Kidney (tissue), 14 donors: ENCODE data around the gene RALGPS1. TPM values are rescaled to one million over a fixed set of nuclear protein-coding genes. Genes with fewer than 3 reads are reported as not detected.

Experiments used
- DNase-seq, 5 donors: peaks; one replicate each; pipeline ENCODE4 v3.0.0-alpha.2; 2013 to 2020
- FAIRE-seq: peaks from 2 replicates; lab custom pipeline; 2012; peaks lifted over from hg19 to GRCh38; lab: Jason Lieb, UNC
- H3K27ac ChIP-seq, 2 donors: one replicate each; pipeline ENCODE4 v1.7.0; 2013; ENCODE audit warnings: low read depth in 2 of 2, low read length in 2 of 2, inconsistent platforms in 1 of 2
- H3K27me3 ChIP-seq: one replicate; pipeline ENCODE4 v1.7.1; 2013; ENCODE audit warnings: low read length, inconsistent platforms; ENCODE audit not compliant: control insufficient read depth, insufficient read depth
- H3K36me3 ChIP-seq, 3 donors: one replicate each; pipeline versions ENCODE4 v1.7.0 to v1.7.1; 2013; ENCODE audit warnings: low read length in 3 of 3, control low read depth in 1 of 3, inconsistent platforms in 1 of 3; ENCODE audit not compliant: insufficient read depth in 3 of 3, control insufficient read depth in 2 of 3
- H3K4me1 ChIP-seq, 3 donors: one replicate each; pipeline versions ENCODE4 v1.7.0 to v1.7.1; 2013; ENCODE audit warnings: low read length in 3 of 3, inconsistent platforms in 1 of 3, low read depth in 1 of 3; ENCODE audit not compliant: control insufficient read depth in 2 of 3, insufficient read depth in 2 of 3
- H3K4me3 ChIP-seq, 3 donors: one replicate each; pipeline versions ENCODE4 v1.7.0 to v1.8.1; 2013; ENCODE audit warnings: low read length in 3 of 3, control low read depth in 1 of 3, inconsistent platforms in 1 of 3
- H3K9ac ChIP-seq, 3 donors: one replicate each; pipeline versions ENCODE4 v1.7.0 to v1.7.1; 2013; ENCODE audit warnings: low read length in 3 of 3, control low read depth in 1 of 3, inconsistent platforms in 1 of 3
- H3K9me3 ChIP-seq, 3 donors: one replicate each; pipeline versions ENCODE4 v1.7.0 to v1.7.1; 2013; ENCODE audit warnings: low read length in 3 of 3, control low read depth in 1 of 3, inconsistent platforms in 1 of 3; ENCODE audit not compliant: control insufficient read depth in 2 of 3, insufficient read depth in 1 of 3
- intact Hi-C: fragments of 100-400 bp; cut with DNase I; formaldehyde crosslinking; loops from one replicate; pipeline ENCODE4 v1.11.1; 2022
- polyA plus RNA-seq: library from polyadenylated mRNA; stranded (reverse); fragments of 350-450 nt; fragmentation: Illumina TruSeq; extraction: RNeasy Lipid Tissue Mini Kit (QIAGEN cat#74804); gene quantifications from one replicate; pipeline ENCODE4 v1.2.3, GENCODE V29; 2014; ENCODE audit warnings: low read depth, low replicate concordance; ENCODE audit not compliant: insufficient read depth
- total RNA-seq: library from RNA; stranded (reverse); fragmentation: NEBNext Ultra II Directional; extraction: Animal tissue kit (Norgen Biotek cat#: 25700); gene quantifications from one replicate; pipeline ENCODE4 v1.2.1, GENCODE V29; 2021
- TF ChIP-seq, protein P1 (sequence below): IDR thresholded peaks from 3 replicates; pipeline ENCODE4 v1.5.1; 2012; ENCODE audit warnings: mild to moderate bottlenecking, moderate library complexity, borderline replicate concordance; ENCODE audit not compliant: insufficient read depth; ENCODE audit errors: extremely low read depth
- donor health status: control.
- donor health status: control.
- donor health status: control.
- donor health status: control.
- donor health status: control.
- donor health status: DM: yes; HTN: yes; CAD: no.
- donor health status: Normal renal cell carcinoma (clear cell type).

RALGPS1 gene
- total and polyA plus RNA-seq, 2 donors from 2014 or later: 9.4 to 25.2 TPM

DNA sequence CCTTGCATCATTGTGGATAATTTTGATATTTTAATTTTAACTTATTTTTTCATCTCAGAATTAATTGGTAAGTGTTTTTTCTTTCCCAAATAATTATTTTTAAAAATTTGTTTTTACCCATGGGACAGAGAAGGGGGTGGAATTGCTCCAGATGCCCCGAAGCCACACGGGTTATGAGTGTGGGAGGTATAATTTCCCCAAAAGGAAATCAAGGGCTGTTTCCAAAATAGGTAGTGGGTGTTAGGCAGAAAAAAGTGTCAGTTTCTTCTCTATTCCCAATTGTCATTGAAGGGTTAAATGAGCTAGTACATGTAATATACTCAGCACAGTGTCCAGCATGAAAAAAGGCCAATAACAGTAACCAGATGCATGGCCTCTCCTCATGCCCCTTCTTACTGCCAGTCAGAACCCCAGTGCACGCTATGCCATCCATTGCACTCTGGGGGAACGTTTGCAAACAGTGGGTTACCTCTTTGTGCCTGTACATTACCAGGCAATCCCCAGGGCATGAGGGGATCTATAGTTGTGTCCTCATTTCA lies 244.3 kb downstream of the RALGPS1 start:
- TF ChIP-seq, protein P1, sequence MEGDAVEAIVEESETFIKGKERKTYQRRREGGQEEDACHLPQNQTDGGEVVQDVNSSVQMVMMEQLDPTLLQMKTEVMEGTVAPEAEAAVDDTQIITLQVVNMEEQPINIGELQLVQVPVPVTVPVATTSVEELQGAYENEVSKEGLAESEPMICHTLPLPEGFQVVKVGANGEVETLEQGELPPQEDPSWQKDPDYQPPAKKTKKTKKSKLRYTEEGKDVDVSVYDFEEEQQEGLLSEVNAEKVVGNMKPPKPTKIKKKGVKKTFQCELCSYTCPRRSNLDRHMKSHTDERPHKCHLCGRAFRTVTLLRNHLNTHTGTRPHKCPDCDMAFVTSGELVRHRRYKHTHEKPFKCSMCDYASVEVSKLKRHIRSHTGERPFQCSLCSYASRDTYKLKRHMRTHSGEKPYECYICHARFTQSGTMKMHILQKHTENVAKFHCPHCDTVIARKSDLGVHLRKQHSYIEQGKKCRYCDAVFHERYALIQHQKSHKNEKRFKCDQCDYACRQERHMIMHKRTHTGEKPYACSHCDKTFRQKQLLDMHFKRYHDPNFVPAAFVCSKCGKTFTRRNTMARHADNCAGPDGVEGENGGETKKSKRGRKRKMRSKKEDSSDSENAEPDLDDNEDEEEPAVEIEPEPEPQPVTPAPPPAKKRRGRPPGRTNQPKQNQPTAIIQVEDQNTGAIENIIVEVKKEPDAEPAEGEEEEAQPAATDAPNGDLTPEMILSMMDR: no peak
- intact Hi-C loops: no loop called here
- DNase-seq: no peak
- H3K27me3 ChIP-seq: no peaks in the 10 kb centered on the region
- H3K4me3 ChIP-seq: no peak overlapping the region
- H3K9me3 ChIP-seq: no peaks in the 10 kb centered on the region
- no peak for FAIRE-seq
- no peak overlapping the region for H3K9ac ChIP-seq
- H3K36me3 ChIP-seq: no peaks in the 10 kb centered on the region
- H3K27ac ChIP-seq: peak overlapping the region in 1 of 2 donors; percentile 7
- peaks cover 0 to 16% (median 6%) of the 10 kb centered on the region in 3 donors for H3K4me1 ChIP-seq

DNA sequence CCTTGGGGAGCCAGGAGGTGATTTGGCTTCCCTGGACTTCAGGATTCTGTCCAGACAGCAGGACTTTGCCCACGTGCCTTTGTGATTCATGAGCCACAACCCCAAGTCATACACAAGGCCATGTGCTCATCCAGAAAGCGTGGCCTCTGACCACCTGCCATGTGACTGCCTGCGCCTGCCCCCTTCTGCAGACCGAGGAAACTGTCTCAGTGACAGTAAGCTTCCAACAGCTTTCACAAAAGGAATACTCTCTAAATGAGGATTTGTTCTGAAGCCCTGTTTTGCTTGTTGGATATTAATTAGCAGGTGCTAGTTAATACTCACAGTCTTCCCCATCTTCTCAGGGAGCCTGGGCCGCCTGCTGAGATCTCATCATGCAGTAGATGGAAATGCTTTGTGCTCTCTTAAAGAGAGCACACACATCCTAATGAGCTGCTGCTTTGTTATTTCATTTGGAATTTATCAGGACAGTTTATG lies 244.8 kb downstream of the RALGPS1 start:
- peak; percentile 41 to 84 (median 61) for DNase-seq
- H3K9me3 ChIP-seq: no peaks in the 10 kb centered on the region
- no peak for FAIRE-seq

DNA sequence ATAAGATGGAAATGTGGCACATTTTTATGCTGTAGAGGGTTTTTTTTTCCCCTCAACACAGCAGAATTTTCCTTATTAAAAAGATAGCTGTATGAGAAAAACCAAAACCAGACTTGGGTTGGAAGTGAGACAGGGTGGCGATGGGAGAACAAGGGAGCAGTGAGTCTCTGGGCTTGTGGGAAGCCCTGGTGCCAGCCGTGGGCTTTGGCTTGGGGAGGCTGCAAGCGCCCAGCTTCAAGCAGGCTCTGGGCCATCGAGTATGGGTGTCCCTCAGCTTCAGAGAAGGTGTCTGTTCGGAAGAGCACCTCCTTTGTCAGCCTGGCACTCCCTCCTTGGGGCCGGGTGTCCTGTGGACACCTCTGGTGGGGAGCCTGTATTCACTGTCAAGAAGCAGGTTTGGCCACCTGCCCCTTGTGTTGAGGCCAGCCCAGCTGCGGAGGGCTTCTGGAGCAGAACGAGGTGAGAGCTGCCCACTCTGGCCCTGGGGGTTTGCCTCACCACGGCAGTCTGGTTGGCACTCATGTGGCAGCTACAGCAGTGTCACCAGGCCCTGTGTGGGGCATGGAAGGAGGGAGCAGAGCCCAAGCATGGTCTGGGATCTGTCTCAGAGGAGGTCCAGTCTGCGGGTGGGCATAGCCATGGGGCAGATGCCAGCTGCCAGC lies 245.5 kb downstream of the RALGPS1 start:
- Histone ChIP-seq H3K36me3 (no peaks in the 10 kb centered on the region), H3K9me3 (no peaks in the 10 kb centered on the region), H3K9ac (peak overlapping the region in 1 of 3 donors; percentile 9), H3K27me3 (no peaks in the 10 kb centered on the region), H3K4me1 (peaks cover 0 to 13% (median 6%) of the 10 kb centered on the region in 3 donors), H3K27ac (peak overlapping the region; percentile 45 to 54), H3K4me3 (no peak overlapping the region)
- DNase-seq (peak in 2 of 5 donors; percentile 19 to 53), FAIRE-seq (no peak)
- intact Hi-C loops: no loop called here
- TF ChIP-seq, protein P1: no peak

More for the DNA sequence above, 244.8 kb downstream of the RALGPS1 start:
- intact Hi-C loops: no loop called here
- Histone ChIP-seq H3K9ac (no peak overlapping the region), H3K27me3 (no peaks in the 10 kb centered on the region), H3K27ac (no peak overlapping the region), H3K4me1 (peaks cover 0 to 13% (median 6%) of the 10 kb centered on the region in 3 donors), H3K4me3 (no peak overlapping the region), H3K36me3 (no peaks in the 10 kb centered on the region)
- TF ChIP-seq, protein P1: peak; percentile 16
